Loucy (cell line): ENCODE results near the gene B3GAT3.

ENCODE experiments used
- H2AFZ ChIP-seq: fragments of 200-600 bp; sonication (generic); 2 replicates; pipeline ENCODE4 v1.6.0; 2016; ENCODE audit warnings: antibody characterized with exemption, mild to moderate bottlenecking, low read length, moderate library complexity
- H3F3A ChIP-seq: fragments of 200-600 bp; 2 replicates; pipeline ENCODE4 v1.6.0; 2016; ENCODE audit warnings: antibody characterized with exemption, low read depth, mild to moderate bottlenecking
- H3K27me3 ChIP-seq: fragments of 200-600 bp; sonication (generic); 2 replicates; pipeline ENCODE4 v1.6.1; 2014; ENCODE audit warnings: low read length, mild to moderate bottlenecking; ENCODE audit not compliant: insufficient read depth, poor library complexity, severe bottlenecking
- H3K36me3 ChIP-seq: fragments of 200-600 bp; sonication (generic); 2 replicates; pipeline ENCODE4 v1.6.1; 2016; ENCODE audit warnings: low read length; ENCODE audit not compliant: insufficient read depth
- H3K4me1 ChIP-seq: fragments of 200-600 bp; sonication (generic); 2 replicates; pipeline ENCODE4 v1.5.1; 2014; ENCODE audit warnings: low read length, mild to moderate bottlenecking; ENCODE audit not compliant: insufficient read depth, poor library complexity, severe bottlenecking
- H3K4me2 ChIP-seq: fragments of 200-600 bp; sonication (generic); 2 replicates; pipeline ENCODE4 v1.6.0; 2014; ENCODE audit warnings: antibody characterized with exemption, low read length, low read depth, mild to moderate bottlenecking; ENCODE audit not compliant: poor library complexity, severe bottlenecking
- H3K4me3 ChIP-seq: fragments of 200-600 bp; sonication (generic); 2 replicates; pipeline ENCODE4 v1.5.1; 2014; ENCODE audit warnings: low read length, mild to moderate bottlenecking, mixed read lengths; ENCODE audit not compliant: poor library complexity, severe bottlenecking
- H3K79me2 ChIP-seq: fragments of 200-600 bp; sonication (generic); 2 replicates; pipeline ENCODE4 v1.6.1; 2014; ENCODE audit warnings: low read length; ENCODE audit not compliant: insufficient read depth
- H3K9ac ChIP-seq: fragments of 200-600 bp; sonication (generic); 2 replicates; pipeline ENCODE4 v1.6.0; 2014; ENCODE audit warnings: mild to moderate bottlenecking, low read depth, low read length, moderate library complexity; ENCODE audit not compliant: poor library complexity, severe bottlenecking
- H3K9me2 ChIP-seq: fragments of 200-600 bp; sonication (generic); replicated peaks from 2 replicates; pipeline ENCODE4 v1.6.1; 2016; ENCODE audit warnings: low read depth, low read length, mixed read lengths
- H3K9me3 ChIP-seq: fragments of 200-600 bp; sonication (generic); 2 replicates; pipeline ENCODE4 v1.6.1; 2014; ENCODE audit warnings: mild to moderate bottlenecking, antibody characterized with exemption, low read length, low read depth; ENCODE audit not compliant: insufficient read depth
- H4K20me1 ChIP-seq: fragments of 200-600 bp; sonication (generic); 2 replicates; pipeline ENCODE4 v1.6.0; 2014; ENCODE audit warnings: antibody characterized with exemption, low read length, mild to moderate bottlenecking; ENCODE audit not compliant: insufficient read depth, poor library complexity, severe bottlenecking
- EZH2phosphoT487 ChIP-seq: fragments of 200-600 bp; IDR thresholded peaks from 2 replicates; pipeline ENCODE4 v1.6.1; 2018; ENCODE audit warnings: antibody characterized with exemption, mild to moderate bottlenecking, moderate library complexity, borderline replicate concordance
- TF ChIP-seq, protein P1 (sequence below): fragments of 200-600 bp; sonication (generic); conservative IDR thresholded peaks from 2 replicates; pipeline ENCODE4 v1.5.1; 2014; ENCODE audit warnings: mild to moderate bottlenecking, antibody characterized with exemption, low read length

Gene B3GAT3

DNA sequence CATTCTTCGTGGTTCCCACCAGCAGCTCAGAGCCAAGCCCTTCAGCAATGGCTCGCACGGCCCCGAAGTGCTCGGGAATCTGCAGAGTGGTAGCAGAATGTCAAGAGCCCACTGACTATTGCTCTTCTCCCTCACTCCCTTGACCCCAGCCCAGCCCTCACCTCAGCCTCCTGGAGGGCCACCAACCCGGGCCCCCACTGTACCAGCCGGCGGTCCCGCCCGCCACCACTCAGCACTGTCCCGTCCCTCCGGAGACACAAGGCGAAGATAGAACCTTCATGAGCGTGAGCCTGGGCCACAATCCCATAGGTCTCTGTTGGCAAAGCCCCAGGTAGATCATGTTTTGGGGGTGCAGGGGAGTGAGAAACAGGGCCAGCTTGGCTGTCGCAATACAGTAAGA, 15.9 kb downstream of the B3GAT3 start:
- no peak overlapping the region for H3K4me2 ChIP-seq
- no peak overlapping the region for H3K4me3 ChIP-seq
- H3K27me3 ChIP-seq, result peaks cover 6% of the 10 kb centered on the region
- H3K36me3 ChIP-seq, result no peaks in the 10 kb centered on the region
- TF ChIP-seq, protein P1, sequence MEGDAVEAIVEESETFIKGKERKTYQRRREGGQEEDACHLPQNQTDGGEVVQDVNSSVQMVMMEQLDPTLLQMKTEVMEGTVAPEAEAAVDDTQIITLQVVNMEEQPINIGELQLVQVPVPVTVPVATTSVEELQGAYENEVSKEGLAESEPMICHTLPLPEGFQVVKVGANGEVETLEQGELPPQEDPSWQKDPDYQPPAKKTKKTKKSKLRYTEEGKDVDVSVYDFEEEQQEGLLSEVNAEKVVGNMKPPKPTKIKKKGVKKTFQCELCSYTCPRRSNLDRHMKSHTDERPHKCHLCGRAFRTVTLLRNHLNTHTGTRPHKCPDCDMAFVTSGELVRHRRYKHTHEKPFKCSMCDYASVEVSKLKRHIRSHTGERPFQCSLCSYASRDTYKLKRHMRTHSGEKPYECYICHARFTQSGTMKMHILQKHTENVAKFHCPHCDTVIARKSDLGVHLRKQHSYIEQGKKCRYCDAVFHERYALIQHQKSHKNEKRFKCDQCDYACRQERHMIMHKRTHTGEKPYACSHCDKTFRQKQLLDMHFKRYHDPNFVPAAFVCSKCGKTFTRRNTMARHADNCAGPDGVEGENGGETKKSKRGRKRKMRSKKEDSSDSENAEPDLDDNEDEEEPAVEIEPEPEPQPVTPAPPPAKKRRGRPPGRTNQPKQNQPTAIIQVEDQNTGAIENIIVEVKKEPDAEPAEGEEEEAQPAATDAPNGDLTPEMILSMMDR, result no peak
- no peak for TF ChIP-seq EZH2phosphoT487
- H2AFZ ChIP-seq, result no peak overlapping the region
- H3K9ac ChIP-seq, result no peak overlapping the region
- peaks cover 13% of the 10 kb centered on the region for H3K79me2 ChIP-seq
- H3K4me1 ChIP-seq, result peaks cover 19% of the 10 kb centered on the region
- H3K9me2 ChIP-seq, result no peaks in the 10 kb centered on the region
- H3K9me3 ChIP-seq, result no peaks in the 10 kb centered on the region
- peaks cover under 1% of the 10 kb centered on the region for H4K20me1 ChIP-seq
- no peaks in the 10 kb centered on the region for H3F3A ChIP-seq

DNA sequence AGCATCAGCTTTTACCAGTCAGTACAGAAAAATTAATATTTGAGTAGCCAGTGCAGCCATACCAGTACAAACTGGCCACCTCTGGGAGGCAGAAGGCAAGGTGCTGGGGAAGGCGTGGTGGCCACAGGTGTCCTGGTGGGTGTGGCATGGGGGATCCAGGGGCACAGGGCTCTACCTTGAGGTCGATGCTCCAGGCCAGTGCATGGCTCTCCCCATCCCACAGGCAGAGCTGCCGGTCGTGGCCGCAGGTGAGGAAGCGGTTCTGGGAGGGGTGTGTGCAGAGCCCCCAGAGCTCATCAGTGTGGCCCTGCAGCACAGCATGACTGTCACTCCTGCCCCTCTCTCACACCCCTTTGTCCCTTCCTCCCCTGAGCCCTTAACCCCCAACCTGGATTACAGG, 16.3 kb downstream of the B3GAT3 start:
- Histone ChIP-seq H3K4me1 (peaks cover 15% of the 10 kb centered on the region), H3K27me3 (peaks cover 8% of the 10 kb centered on the region), H3K36me3 (no peaks in the 10 kb centered on the region), H3K4me3 (no peak overlapping the region), H4K20me1 (peaks cover 5% of the 10 kb centered on the region), H3K4me2 (no peak overlapping the region), H3K79me2 (peaks cover 15% of the 10 kb centered on the region), H3F3A (no peaks in the 10 kb centered on the region), H3K9ac (no peak overlapping the region), H3K9me2 (no peaks in the 10 kb centered on the region), H3K9me3 (no peaks in the 10 kb centered on the region), H2AFZ (no peak overlapping the region)
- TF ChIP-seq, protein P1, result no peak
- TF ChIP-seq EZH2phosphoT487, result no peak

DNA sequence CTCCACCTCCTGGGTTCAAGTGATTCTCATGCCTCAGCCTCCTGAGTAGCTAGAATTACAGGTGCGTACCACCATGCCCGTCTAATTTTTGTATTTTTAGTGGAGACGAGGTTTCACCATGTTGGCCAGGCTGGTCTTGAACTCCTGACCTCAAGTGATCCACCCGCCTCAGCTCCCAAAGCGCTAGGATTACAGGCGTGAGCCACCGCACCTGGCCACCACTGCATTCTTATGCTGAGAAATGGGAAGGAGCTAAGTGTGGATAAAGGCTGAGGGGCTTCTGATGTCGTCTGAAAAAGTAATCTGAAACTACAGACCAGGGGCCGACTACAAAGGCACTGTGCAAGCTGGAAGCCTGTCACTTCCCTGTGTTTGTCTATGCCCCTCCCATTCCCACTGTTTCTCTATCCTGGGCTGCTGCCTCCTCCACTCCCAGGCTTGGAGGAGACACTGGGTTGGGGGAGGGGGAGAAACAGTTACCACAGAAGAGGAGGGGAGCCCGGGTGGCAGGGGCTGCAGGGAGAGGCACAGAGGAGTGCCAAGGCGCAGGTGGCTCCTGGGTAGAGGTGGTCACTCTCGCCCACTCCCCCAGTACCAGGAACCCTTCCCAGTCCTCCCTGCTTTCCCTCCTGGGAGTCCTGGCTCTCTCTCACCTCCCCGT, 17.2 kb downstream of the B3GAT3 start:
- Histone ChIP-seq H3K9me2 (no peaks in the 10 kb centered on the region), H3K4me3 (no peak overlapping the region), H3K9ac (no peak overlapping the region), H2AFZ (no peak overlapping the region), H3K9me3 (no peaks in the 10 kb centered on the region), H3K4me1 (peaks cover 21% of the 10 kb centered on the region), H3F3A (no peaks in the 10 kb centered on the region), H3K36me3 (no peaks in the 10 kb centered on the region), H4K20me1 (peaks cover 9% of the 10 kb centered on the region), H3K27me3 (peaks cover 8% of the 10 kb centered on the region), H3K79me2 (peaks cover 19% of the 10 kb centered on the region), H3K4me2 (no peak overlapping the region)
- TF ChIP-seq EZH2phosphoT487, result no peak
- TF ChIP-seq, protein P1, result no peak
